Measurements from ENCODE around the gene ZDHHC4. TPM values are rescaled to one million over a fixed set of nuclear protein-coding genes. Genes with fewer than 3 reads are reported as not detected.

Gene ZDHHC4
- total and polyA plus RNA-seq, 10 of the 15 experiments (the other 5 are each of a cell fraction or from before 2014, with no cell fraction given) = 30.6 to 74.3 (median 35.8) TPM

GRCh38 chr7:6636741-6637543 is 59.7 kb downstream of the ZDHHC4 start, which contains the start of gene ZNF316 (continued):
- TF ChIP-seq E4F1 (IDR thresholded peaks at IDR 0.05; ENCODE audit: borderline replicate concordance, partially characterized antibody) = no peak
- TF ChIP-seq POLR2AphosphoS2 (IDR thresholded peaks at IDR 0.05; ENCODE audit: low read depth, low read length) = 0 out of 2 replicates have a peak, but pooled peaks have one; percentile 22

- CTCF ChIA-PET = no interaction called here
- in situ Hi-C loops (cut with MboI) = no loop called here
- Histone ChIP-seq H3K9ac (ENCODE audit: control insufficient read depth, insufficient read depth, low read length) (peak overlapping the region; percentile 68), H3K79me2 (ENCODE audit: control insufficient read depth, insufficient read depth, low read length) (peaks cover 22% of the 10 kb centered on the region), H3K27ac (ENCODE audit: control insufficient read depth, insufficient read depth) (peak overlapping the region; percentile 58; the same call in 1 of the 2 replicates), H3K9me3 (replicated peaks; ENCODE audit: control insufficient read depth, insufficient read depth, low read length) (no peaks in the 10 kb centered on the region; the same call in 2 of the 3 replicates), H4K20me1 (ENCODE audit: control insufficient read depth, insufficient read depth) (no peaks in the 10 kb centered on the region; the same call in 1 of the 2 replicates), H3K36me3 (ENCODE audit: control insufficient read depth in 2 of 2, insufficient read depth in 2 of 2, low read length in 1 of 2) (peaks cover 0 to 8% of the 10 kb centered on the region in 2 experiments; a peak in 3 of 4 replicates), H3K27me3 (replicated peaks in 1 of 2; ENCODE audit: control insufficient read depth in 2 of 2, insufficient read depth in 2 of 2, low read length in 1 of 2) (no peaks in the 10 kb centered on the region), H3K4me2 (ENCODE audit: control insufficient read depth, insufficient read depth) (peak overlapping the region; percentile 90), H3K4me1 (ENCODE audit: control insufficient read depth, insufficient read depth, low read length) (peaks cover 9% of the 10 kb centered on the region; the same call in 1 of the 2 replicates), H2AFZ (ENCODE audit: control insufficient read depth, low read depth, low read length) (peak overlapping the region; percentile 47; the same call in 1 of the 2 replicates), H3K4me3 (peak overlapping the region; percentile 73)
- WGBS (ENCODE audit: insufficient coverage, insufficient replicate concordance, low lambda C conversion rate, missing lambda C conversion rate) = 3% methylated on average over 30 of the region's 60 CpGs
- intact Hi-C loops (cut with micrococcal nuclease; ENCODE audit: unreplicated experiment) = loop anchor here (5.0 kb wide), 1 partner anchor 60 kb away; the partner anchor contains the start of gene ZDHHC4
- POLR2A ChIA-PET = interaction anchor here (0.8 to 1.2 kb wide), 3 partner anchors 27 to 91 kb away, joined by 3 read pairs; no protein-coding TSS in a partner anchor
- SMC1A ChIA-PET (ENCODE audit: uncharacterized antibody, unreplicated experiment) = no interaction called here
- no TSS peak for BruUV-seq (replicated peaks)
- no peak for DNase-seq (ENCODE audit: low read depth, low spot score)
- RAD21 ChIA-PET (ENCODE audit: unreplicated experiment) = interaction anchor here (1.0 kb wide), 1 partner anchor 88 kb away, joined by 3 read pairs; no protein-coding TSS in a partner anchor
- peak; percentile 89 for ATAC-seq
- no peak for FAIRE-seq
- no peak for TF ChIP-seq IKZF2 (IDR thresholded peaks at IDR 0.05)
- no peak for TF ChIP-seq ZBTB40 (IDR thresholded peaks at IDR 0.05; ENCODE audit: borderline replicate concordance)
- peak; percentile 61 for TF ChIP-seq NKRF (conservative IDR thresholded peaks at IDR 0.05)
- TF ChIP-seq ATF2 (IDR thresholded peaks at IDR 0.05; ENCODE audit: low read length) = no peak
- peak; percentile 61 for TF ChIP-seq BACH1 (IDR thresholded peaks at IDR 0.05; ENCODE audit: borderline replicate concordance)
- peak; percentile 77 for TF ChIP-seq NR2F1 (conservative IDR thresholded peaks at IDR 0.05)
Measured at GRCh38 chr7:6637544-6638229, 60.4 kb downstream of the ZDHHC4 start.
